ENCODE results near the gene OMA1.

OMA1 gene

DNA sequence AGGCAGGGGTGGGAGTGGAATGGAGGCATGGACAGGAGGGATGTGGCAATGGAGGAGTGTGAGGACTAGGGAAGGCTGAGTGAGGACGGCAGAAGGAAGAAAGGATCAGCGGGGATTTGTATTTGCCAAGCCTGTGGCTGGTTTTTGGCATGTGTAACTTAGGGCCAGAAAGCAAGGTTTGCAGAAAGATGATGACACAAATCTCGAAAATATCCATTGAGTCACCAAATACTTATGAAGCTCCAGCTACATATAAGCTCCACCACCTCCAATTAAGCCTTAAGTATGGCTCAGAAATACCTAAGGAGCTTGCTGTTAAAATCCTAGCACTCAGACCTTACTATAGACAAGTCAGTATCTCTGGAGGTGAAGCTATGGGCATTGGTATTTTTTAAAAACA lies 90.1 kb downstream of the OMA1 start:
- DNase-seq = no peak

DNA sequence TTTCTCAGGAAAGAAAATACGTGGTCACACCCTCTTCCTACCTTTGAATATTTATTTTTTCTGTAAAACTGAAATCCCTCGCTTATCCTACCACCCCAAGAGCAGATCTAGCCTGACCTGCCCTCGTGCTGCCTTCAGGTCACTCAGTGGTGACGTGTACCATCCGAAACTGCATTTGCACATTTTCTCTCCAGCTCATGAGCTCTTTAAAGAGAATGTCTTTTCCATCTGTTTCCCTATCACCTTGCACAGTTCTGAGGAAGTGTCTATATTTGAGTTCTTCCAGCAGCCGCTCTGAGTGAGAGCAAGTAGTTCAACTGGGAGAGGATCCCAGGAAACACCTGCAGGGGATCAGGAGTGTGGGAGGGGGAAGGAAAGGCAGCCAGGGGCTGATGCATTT lies 91.7 kb downstream of the OMA1 start:
- no peak for DNase-seq

DNA sequence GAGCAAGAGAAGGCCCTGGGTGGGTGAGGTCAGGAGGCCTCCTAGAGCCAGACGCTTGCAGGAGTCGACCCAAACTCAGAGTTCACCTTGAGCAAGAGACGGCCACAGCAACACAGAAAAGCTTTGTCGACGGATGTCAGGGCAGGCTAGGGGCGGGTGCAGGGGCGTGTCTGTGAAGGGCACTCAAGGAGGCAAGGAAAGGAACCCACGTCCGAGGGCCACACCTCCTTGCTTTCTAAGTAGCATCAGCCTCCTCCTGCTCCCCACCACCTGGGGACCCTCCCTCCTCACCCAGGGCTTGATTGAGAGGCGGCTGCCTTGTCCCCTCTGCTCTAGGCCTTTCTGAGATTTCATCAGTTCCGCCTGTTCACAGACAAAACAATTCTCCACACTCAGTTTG lies 92.1 kb downstream of the OMA1 start:
- no peak for DNase-seq

DNA sequence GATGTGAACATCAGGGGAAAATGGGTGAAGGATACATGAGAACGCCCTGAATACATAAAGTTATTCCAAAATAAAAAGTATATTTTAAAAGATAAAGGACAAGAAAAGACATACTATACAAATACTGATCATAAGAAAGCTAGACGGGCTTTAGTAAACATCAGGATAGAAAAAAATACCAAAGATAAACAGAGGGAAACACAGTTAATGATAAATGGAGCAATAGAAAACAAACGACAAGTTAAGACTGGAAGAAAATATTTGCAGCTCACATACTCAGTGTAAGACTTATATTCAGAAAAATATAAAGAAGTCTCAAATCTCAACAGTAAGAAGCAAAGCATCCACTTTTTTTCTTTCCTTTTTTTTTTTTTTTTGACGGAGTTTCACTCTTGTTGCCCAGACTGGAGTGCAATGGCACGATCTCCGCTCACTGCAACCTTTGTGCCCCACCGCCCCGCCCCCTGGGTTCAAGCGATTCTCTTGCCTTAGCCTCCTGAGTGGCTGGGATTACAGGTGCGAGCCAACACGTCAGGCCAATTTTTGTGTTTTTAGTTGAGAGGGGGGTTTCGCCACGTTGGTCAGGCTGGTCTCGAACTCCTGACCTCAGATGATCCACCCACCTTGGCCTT lies 94.8 kb downstream of the OMA1 start:
- no peak for DNase-seq

DNA sequence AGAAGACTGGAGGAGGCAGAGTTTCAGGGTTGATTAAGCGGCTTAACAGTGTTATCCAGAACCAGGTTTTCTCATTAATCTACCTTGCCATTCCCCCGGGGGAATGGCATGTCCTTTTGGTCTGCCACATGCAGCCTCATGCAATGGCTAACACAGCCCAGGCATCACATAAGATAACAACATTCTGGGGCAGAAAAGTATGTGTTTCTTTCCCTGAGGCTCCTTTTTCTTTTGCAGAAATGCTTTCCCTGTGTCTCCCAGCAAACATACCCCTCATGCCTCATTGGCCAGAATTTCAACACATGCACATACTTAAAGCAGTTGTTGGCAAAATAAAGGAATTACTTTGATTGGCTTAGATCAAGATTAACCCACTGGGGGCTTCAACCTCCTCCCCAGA lies 98.6 kb downstream of the OMA1 start:
- DNase-seq = no peak

DNA sequence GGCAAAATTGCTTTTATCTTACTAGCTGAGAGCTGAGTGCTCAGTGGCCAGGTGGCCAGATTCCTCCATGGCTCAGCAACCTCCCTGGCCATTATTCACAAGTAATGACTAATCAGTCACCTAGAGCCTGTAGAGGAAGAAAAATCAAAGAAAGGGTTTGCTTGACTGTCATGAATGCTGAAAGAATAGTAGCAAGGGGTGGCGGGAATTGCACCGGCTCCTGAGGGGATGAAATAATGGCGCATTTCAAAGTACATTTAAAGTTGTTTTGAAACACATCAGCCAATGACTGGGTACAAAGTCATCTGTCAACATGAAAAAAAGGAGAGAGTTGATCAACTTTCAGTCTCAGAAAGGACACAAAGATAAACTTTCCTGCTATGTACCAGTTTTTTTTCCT lies 99.5 kb downstream of the OMA1 start:
- DNase-seq = no peak

DNA sequence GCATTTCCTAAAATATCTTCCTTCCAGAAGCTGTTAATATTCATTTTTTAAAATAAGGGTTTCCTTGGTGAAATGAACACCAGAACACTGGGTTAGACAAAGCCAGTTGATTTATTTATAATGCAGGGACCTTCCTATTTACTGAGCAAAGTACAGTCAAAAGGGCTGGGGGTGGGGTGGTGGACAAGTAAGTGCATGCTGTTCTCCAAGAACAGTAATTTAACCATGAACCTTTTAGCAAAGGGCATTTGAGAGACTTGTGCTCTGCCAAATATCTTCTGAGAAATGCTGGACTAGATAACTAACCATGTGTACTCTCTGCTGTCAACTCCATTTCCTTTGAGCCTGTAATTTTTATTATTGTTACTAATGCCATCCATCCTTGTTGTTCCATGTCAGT lies 100.2 kb downstream of the OMA1 start:
- no peak for DNase-seq

DNA sequence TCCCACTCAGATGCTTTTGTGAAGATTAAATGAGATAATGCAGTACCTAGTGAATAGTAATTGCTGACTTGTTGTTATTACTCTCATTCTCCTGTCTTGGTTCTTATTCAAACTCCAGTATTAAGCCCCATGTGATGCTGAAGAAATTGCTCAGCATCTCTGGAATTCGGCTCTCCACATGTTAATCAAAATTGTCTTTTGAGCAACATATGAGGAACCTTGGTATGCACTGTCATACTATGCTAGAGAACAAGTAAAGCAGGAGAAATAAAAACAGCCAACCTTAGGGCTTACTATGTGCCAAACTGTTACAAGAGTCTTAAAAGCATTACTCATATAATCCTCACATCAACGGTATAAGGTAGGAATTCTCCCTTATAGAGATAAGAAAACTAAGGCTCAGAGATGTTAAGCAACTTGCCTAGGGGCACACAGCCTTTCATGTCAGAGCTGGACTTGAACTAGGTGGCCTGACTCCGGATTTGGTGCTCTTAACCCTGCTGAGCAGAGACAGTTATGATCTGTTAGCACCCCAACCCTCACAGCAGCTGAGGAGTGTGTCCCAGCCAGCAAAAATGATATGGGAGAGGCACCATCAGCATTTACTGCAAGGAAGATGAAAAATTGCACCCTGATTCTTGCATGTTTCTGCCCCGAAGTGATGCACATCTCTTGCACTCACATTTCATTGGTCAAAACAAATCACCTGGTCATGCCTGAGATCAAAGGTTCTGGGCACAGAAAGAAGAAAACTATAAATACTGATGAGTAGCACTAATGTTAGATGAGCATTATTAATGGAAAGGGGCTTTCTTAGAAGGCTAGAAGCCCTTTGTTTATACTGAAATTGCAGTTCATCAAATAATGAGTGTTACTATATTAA lies 102.3 kb downstream of the OMA1 start:
- no peak for DNase-seq

DNA sequence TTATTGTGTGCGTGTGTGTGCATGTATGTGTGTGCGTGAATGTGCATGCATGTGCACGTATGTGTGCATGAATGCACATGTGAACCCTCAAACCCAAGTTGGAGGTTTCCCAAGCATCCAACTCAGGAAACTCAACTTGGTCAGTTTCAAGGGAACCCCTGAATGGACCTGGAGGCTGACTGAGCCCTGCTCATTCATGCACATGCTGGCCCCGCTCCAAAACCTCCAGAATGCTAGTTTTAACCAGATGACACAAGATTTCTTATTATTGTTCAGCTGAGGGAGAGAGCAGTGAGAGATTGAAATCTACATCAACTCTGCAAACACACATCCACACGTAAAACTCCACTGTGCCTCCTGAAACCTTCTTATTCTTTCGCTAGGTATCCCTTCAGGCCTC lies 104.4 kb downstream of the OMA1 start:
- no peak for DNase-seq

DNA sequence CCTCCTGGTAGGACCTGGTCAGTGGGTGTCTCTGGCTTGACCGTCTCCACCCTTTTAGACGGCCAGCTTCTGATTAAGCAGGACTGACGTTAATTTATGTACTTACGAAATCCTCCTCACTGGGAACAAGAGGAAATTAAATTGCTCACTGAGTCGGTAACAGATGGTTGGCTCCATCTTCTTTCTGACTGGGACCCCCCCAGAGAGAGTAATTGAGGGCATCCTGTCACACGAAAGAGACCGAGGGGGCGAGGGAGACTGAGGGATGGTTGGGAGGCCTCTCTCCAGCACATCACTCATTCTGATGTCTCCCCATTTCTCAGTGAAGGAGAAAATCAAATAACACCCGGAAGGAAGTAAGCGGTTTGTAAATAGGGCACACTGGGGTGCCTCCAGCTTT lies 104.8 kb downstream of the OMA1 start:
- no peak for DNase-seq

DNA sequence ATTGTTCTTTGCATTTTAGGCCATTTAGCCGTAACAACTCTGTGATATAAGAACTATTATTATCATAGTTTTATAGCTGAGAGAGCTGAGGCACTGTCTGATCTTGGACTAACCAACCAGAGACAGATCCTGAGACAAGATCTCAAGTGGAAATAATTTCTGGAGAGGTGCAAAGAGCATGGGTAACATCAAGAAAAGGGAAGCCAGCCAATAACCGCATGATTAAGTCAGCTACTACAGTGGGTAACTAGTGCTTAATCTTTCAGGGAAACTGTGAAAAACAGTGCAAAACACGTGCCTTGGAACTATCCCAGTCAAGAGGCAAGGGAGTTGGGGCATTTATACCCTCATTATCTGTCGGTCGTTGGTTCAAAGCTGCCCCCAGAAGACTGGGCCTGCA lies 105.8 kb downstream of the OMA1 start:
- no peak for DNase-seq

DNA sequence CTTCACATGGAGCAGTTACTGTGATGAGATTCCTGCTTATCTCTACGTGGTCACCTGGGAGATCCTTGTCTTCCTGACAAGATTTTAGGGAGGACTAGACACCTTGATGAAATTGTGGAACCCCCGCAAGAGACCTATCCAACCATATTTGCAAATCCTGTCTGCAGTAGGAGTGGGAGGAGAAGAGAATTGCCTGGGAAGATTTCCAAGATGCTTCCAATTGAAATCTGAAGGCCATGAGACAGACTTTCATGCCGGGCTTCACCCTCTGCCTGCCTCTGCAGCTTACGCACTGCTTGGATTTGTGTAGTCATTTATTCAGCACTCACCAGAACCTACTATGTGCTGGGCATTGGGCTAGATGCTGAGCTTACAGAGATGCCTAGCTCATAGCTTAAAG lies 106.6 kb downstream of the OMA1 start:
- DNase-seq = no peak

DNA sequence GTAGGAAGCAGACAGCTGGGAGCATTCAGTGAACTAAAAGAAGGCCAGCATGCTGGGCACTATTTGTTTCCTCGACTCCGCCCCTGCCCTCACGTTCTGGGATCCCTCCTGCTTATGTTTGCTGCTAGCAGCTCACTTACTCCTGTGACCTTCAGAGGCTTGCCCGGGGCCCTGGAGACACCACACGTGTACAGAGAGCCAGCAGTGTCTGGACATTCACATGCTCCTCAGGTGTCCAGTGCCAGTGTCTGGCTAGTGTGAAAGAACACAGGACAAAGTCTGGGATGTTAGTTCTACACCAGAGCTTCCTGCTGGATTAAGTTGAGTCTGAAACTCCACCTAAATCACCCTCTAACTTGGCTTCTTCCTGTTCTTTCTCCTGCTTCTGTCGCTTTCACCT lies 108.1 kb downstream of the OMA1 start:
- no peak for DNase-seq

DNA sequence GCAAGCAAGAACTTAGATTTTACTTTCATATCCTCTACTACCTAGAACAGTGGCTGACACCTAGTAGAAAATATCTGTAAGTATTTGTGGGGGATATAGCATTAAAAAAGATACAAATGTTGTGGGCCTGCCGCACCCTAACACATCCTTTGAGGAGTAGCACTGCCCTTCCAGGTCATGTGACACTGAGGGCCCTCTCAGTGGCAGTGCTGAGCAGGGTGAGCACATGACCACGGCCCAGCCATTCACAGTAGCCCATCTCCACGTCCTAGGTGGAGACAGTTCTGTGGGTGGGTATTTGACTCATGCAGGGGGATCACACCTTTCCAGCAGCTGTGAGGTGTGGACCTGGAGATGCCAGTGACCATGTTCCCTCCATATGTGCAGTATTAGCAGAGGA lies 108.9 kb downstream of the OMA1 start:
- DNase-seq = no peak

DNA sequence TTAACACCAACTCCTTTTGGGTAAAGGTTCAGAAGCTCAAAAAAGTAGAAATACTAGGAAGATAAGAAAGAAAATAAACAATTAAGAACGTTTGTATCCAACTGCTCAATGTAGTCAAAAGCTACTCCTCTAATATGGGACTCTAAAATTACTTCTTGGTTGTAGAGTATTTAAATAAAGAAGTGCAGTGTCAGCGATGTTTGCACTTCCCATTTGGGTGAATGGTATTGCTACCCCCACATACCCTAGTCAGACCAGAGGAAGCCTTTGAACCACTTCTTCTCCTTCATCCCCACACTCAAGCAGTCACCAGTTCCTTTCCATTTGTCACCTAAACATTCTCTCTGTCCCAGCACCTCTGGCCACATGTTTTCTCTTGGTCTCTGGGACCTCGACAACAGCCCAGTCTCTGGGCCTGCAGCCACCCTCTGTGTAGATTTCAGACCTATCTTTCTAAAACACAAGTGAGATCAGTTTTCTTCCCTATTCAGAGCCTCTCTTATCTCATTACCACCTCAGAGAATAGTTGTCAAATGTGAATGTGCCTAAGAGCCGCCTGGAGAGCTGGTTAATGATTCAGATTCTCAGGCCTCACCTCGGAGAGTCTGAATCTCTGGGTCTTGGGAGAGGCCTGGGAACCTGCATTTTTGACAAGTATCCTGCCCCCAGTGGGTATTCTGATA lies 109.8 kb downstream of the OMA1 start:
- no peak for DNase-seq

DNA sequence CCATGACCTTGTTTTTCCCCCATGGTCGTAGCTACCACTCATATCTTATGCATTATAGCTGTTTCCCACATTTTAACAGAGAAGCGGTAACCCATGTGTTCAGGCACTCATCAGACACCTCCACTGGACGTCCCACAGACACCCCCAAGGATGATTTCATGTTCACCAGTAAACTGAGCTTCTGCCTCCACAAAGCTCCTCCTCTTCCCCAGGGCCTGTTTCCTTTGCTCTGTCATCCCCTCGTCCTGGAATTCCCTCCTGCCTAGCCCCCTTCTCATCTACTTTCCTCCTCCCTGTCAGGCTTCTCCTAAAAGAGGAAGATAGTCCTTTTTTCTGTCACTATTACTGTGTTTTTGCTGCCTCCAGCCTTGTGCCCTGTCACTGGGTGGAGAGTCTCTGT lies 111.2 kb downstream of the OMA1 start:
- no peak for DNase-seq

DNA sequence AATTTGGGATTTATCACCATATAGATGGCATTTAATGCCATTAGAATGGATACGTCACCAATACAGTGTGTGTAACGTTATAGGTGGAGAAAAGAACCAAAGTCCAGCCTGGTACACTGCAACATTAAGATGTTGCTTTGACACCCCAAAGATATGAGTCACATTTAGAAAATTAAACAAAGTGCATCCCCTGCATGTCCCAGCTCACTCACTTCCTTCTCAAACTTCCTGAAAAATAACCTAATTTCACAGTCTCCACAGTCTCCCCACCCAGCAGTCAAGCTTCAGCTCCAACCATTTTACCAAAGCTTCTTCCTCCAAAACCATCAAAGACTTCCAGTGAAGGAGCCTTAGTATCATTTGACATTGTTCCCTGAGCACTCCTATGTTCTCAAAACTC lies 111.9 kb downstream of the OMA1 start:
- no peak for DNase-seq

DNA sequence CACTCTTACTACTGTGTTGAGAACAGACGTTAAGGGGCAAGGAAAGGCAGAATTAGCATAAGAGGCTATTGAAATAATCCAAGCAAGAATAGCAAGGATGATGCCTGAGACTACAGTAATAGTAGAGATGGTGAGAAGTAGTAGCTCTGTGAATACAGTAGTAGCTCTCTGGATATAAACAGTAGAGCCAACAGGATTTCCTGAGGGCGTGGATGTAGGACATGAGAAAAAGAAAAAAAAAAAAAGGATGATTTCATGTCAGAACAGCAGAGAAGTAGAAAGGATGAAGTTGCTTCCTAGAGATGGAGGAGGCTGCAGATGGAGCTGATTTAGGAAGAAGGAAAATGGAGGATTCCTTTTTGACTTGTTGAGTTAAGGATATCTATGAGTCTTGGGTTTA lies 112.3 kb downstream of the OMA1 start:
- DNase-seq = no peak

DNA sequence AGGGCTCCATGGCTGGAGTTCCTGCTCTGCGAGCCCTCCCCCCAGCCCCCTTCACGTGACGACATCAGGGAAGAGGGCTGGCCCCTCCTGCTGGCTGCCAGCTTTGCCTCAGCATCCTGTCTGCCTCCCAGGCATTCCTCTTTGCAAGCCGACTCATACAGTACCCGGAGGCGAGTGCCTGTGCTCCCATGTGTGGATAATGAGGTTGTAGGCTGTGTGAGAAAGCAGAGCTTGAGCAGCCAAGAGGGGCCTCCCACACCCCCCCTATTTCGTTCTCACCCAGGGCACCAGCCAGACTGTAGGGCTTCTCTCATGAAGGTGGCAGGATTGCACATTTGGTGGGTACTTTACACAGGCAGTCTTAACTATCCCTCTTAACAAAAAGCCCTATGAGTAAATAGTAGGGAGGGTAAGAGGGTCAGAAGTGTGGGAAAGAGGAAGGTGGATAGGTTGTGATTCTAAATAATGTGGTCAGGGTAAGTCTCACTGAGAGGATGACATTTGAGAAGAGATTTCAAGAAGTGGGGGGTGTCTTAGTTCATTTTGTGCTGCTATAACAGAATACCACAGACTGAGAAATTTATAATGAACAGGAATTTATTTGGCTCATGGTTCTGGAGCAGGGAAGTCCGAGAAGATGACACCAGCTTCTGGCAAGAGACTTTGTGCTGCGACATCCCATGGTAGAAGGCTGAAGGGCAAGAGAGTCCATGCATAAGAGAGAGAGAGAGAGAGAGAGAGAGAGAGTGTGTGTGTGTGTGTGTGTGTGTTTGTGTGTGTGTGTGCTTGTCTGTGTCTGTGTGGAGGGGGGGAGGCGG lies 113.5 kb downstream of the OMA1 start:
- no peak for DNase-seq

DNA sequence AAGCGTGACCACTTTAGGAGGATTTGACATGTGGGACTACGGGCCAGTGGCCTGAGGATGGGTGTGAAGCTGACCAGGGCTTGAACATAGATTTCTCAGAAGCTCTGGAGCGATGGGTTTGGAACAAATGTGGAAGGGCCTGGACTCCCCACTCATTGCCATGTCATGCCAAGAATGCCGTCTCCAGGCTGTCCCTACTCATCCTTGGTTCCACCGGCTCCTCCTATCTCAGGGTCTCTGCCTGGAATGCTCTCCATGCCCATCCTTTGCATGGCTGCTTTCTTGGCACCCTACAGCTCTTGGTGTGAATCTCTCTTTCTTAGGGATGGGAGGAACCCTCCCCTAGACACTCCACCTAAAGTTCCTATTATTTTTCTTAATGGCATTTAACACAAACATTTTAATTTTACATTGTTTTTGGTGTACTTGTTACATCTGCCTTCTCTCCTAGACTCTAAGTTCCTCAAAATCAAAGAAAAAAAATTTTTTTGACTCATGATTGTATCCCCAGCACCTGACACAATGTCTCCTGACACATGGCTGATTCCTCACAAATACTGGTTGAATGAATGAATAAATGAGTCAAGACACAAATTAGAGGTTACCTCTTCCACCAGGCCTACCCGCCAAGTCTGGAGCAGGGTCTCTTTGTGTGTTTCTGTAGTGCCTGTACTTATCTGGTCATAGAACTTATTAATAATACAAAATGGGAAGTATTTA lies 114.5 kb downstream of the OMA1 start:
- no peak for DNase-seq

Measured in NCI-H2029 treated with DMSO at 0.1 percent for 48 hours (cell line).